ENCODE results near the gene A1BG.

A1BG gene

GRCh38 chr19:58362272-58362994 lies 9.1 kb upstream of the A1BG start, which contains the start of gene ZNF497:
TSS of gene ZNF497 (minus strand) at chr19:58362751. CDS start at chr19:58357635, 5,116 bp downstream.
- Histone ChIP-seq H3K9me3 (ENCODE audit: insufficient read depth, low read length) (no peaks in the 10 kb centered on the region), H3F3A (ENCODE audit: insufficient read depth) (0 out of 2 replicates have a peak, but pooled peaks cover 8% of the 10 kb centered on the region), H3K4me3 (ENCODE audit: insufficient read depth, low read length, poor library complexity, severe bottlenecking) (peak within 1 kb of the TSS; percentile 69), H3K36me3 (ENCODE audit: low read length) (no peaks in the 10 kb centered on the region), H4K20me1 (ENCODE audit: low read depth, low read length) (no peaks in the 10 kb centered on the region), H3K4me2 (ENCODE audit: low read depth, low read length, poor library complexity, severe bottlenecking) (peak within 1 kb of the TSS; percentile 75), H3K27ac (ENCODE audit: low read depth, low read length) (peak within 1 kb of the TSS; percentile 50), H3K27me3 (ENCODE audit: low read length) (no peaks in the 10 kb centered on the region), H3K9ac (ENCODE audit: low read length) (peak within 1 kb of the TSS; percentile 80), H2AFZ (ENCODE audit: low read depth, low read length, severe bottlenecking) (peak within 1 kb of the TSS; percentile 52), H3K79me2 (ENCODE audit: insufficient read depth, low read length) (no peaks in the 10 kb centered on the region), H3K9me2 (replicated peaks; ENCODE audit: insufficient read depth, low read length) (no peaks in the 10 kb centered on the region)
- TF ChIP-seq CTCF (IDR thresholded peaks at IDR 0.05; ENCODE audit: insufficient read depth, low read length, poor library complexity, severe bottlenecking): no peak
- no peak for TF ChIP-seq EZH2phosphoT487 (conservative IDR thresholded peaks at IDR 0.05; ENCODE audit: low read length)

GRCh38 chr19:58361900-58362271 lies 8.6 kb upstream of the A1BG start:
- Histone ChIP-seq H3F3A (ENCODE audit: insufficient read depth) (0 out of 2 replicates have a peak, but pooled peaks cover 8% of the 10 kb centered on the region), H3K27ac (ENCODE audit: low read depth, low read length) (peak overlapping the region; percentile 50), H3K9me2 (replicated peaks; ENCODE audit: insufficient read depth, low read length) (no peaks in the 10 kb centered on the region), H2AFZ (ENCODE audit: low read depth, low read length, severe bottlenecking) (peak overlapping the region; percentile 52), H3K4me2 (ENCODE audit: low read depth, low read length, poor library complexity, severe bottlenecking) (peak overlapping the region; percentile 75), H4K20me1 (ENCODE audit: low read depth, low read length) (no peaks in the 10 kb centered on the region), H3K27me3 (ENCODE audit: low read length) (no peaks in the 10 kb centered on the region), H3K9ac (ENCODE audit: low read length) (peak overlapping the region; percentile 80), H3K4me3 (ENCODE audit: insufficient read depth, low read length, poor library complexity, severe bottlenecking) (peak overlapping the region; percentile 69), H3K36me3 (ENCODE audit: low read length) (no peaks in the 10 kb centered on the region), H3K9me3 (ENCODE audit: insufficient read depth, low read length) (no peaks in the 10 kb centered on the region), H3K79me2 (ENCODE audit: insufficient read depth, low read length) (no peaks in the 10 kb centered on the region)
- no peak for TF ChIP-seq EZH2phosphoT487 (conservative IDR thresholded peaks at IDR 0.05; ENCODE audit: low read length)
- TF ChIP-seq CTCF (IDR thresholded peaks at IDR 0.05; ENCODE audit: insufficient read depth, low read length, poor library complexity, severe bottlenecking): no peak

GRCh38 chr19:58357481-58358145 lies 4.3 kb upstream of the A1BG start:
- no peak overlapping the region for H3K4me2 ChIP-seq (ENCODE audit: low read depth, low read length, poor library complexity, severe bottlenecking)
- H3K36me3 ChIP-seq (ENCODE audit: low read length): no peaks in the 10 kb centered on the region
- H3K4me3 ChIP-seq (ENCODE audit: insufficient read depth, low read length, poor library complexity, severe bottlenecking): no peak overlapping the region
- H3K9ac ChIP-seq (ENCODE audit: low read length): no peak overlapping the region
- H3K9me2 ChIP-seq (replicated peaks; ENCODE audit: insufficient read depth, low read length): no peaks in the 10 kb centered on the region
- no peaks in the 10 kb centered on the region for H4K20me1 ChIP-seq (ENCODE audit: low read depth, low read length)
- no peaks in the 10 kb centered on the region for H3K9me3 ChIP-seq (ENCODE audit: insufficient read depth, low read length)
- no peak overlapping the region for H3K27ac ChIP-seq (ENCODE audit: low read depth, low read length)
- no peaks in the 10 kb centered on the region for H3K79me2 ChIP-seq (ENCODE audit: insufficient read depth, low read length)
- H3F3A ChIP-seq (ENCODE audit: insufficient read depth): 0 out of 2 replicates have a peak, but pooled peaks cover 5% of the 10 kb centered on the region
- TF ChIP-seq EZH2phosphoT487 (conservative IDR thresholded peaks at IDR 0.05; ENCODE audit: low read length) (no peak), CTCF (IDR thresholded peaks at IDR 0.05; ENCODE audit: insufficient read depth, low read length, poor library complexity, severe bottlenecking) (no peak)
- no peaks in the 10 kb centered on the region for H3K27me3 ChIP-seq (ENCODE audit: low read length)
- H2AFZ ChIP-seq (ENCODE audit: low read depth, low read length, severe bottlenecking): no peak overlapping the region

All from SU-DHL-6 (cell line).